ENCODE data around the gene SPDYE4.

The SPDYE4 gene

GRCh38 chr17:8782176-8782575 lies 23.8 kb upstream of the SPDYE4 start:
- Histone ChIP-seq H3K4me3 (ENCODE audit: low read length, poor library complexity, severe bottlenecking) (no peak overlapping the region), H3F3A (ENCODE audit: low read depth) (no peaks in the 10 kb centered on the region), H3K9me3 (ENCODE audit: insufficient read depth, low read depth, low read length) (no peaks in the 10 kb centered on the region), H3K27me3 (ENCODE audit: insufficient read depth, low read length, poor library complexity, severe bottlenecking) (no peaks in the 10 kb centered on the region), H2AFZ (ENCODE audit: low read length) (no peak overlapping the region), H3K36me3 (ENCODE audit: insufficient read depth, low read length) (no peaks in the 10 kb centered on the region), H3K4me1 (ENCODE audit: insufficient read depth, low read length, poor library complexity, severe bottlenecking) (no peaks in the 10 kb centered on the region), H3K9me2 (replicated peaks; ENCODE audit: low read depth, low read length) (no peaks in the 10 kb centered on the region), H3K9ac (ENCODE audit: low read depth, low read length, poor library complexity, severe bottlenecking) (no peak overlapping the region), H4K20me1 (ENCODE audit: insufficient read depth, low read length, poor library complexity, severe bottlenecking) (no peaks in the 10 kb centered on the region), H3K79me2 (ENCODE audit: insufficient read depth, low read length) (no peaks in the 10 kb centered on the region), H3K4me2 (ENCODE audit: low read depth, low read length, poor library complexity, severe bottlenecking) (no peak overlapping the region)
- no peak for TF ChIP-seq CTCF (conservative IDR thresholded peaks at IDR 0.05; ENCODE audit: low read length)
- TF ChIP-seq EZH2phosphoT487 (IDR thresholded peaks at IDR 0.05; ENCODE audit: borderline replicate concordance), result no peak

DNA sequence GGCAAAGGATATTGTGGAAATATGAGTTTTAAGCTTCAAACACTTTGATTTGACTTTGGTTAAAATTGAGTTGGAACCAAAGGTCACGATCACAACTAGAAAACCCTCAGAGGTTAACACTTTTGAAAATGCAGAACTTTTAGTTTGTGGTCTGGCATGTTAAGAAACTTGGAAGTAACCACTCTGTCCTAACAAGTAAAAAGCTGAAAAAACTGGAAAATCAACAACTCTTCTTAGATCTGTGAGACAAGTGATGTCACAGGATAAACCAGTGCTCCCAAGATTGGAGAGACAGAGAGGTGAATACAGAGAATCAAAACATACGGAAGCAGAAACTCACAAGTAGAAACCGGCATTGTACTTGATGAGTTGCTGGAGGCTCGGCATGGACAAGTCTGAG lies 23.4 kb upstream of the SPDYE4 start:
- no peak for TF ChIP-seq EZH2phosphoT487 (IDR thresholded peaks at IDR 0.05; ENCODE audit: borderline replicate concordance)
- TF ChIP-seq CTCF (conservative IDR thresholded peaks at IDR 0.05; ENCODE audit: low read length), result no peak
- no peaks in the 10 kb centered on the region for H3K36me3 ChIP-seq (ENCODE audit: insufficient read depth, low read length)
- no peaks in the 10 kb centered on the region for H3F3A ChIP-seq (ENCODE audit: low read depth)
- no peaks in the 10 kb centered on the region for H3K9me2 ChIP-seq (replicated peaks; ENCODE audit: low read depth, low read length)
- no peaks in the 10 kb centered on the region for H3K79me2 ChIP-seq (ENCODE audit: insufficient read depth, low read length)
- no peaks in the 10 kb centered on the region for H3K27me3 ChIP-seq (ENCODE audit: insufficient read depth, low read length, poor library complexity, severe bottlenecking)
- H3K9me3 ChIP-seq (ENCODE audit: insufficient read depth, low read depth, low read length), result no peaks in the 10 kb centered on the region
- no peak overlapping the region for H3K4me3 ChIP-seq (ENCODE audit: low read length, poor library complexity, severe bottlenecking)
- H3K4me1 ChIP-seq (ENCODE audit: insufficient read depth, low read length, poor library complexity, severe bottlenecking), result peaks cover 2% of the 10 kb centered on the region
- H4K20me1 ChIP-seq (ENCODE audit: insufficient read depth, low read length, poor library complexity, severe bottlenecking), result no peaks in the 10 kb centered on the region
- H3K4me2 ChIP-seq (ENCODE audit: low read depth, low read length, poor library complexity, severe bottlenecking), result no peak overlapping the region
- no peak overlapping the region for H2AFZ ChIP-seq (ENCODE audit: low read length)
- no peak overlapping the region for H3K9ac ChIP-seq (ENCODE audit: low read depth, low read length, poor library complexity, severe bottlenecking)

DNA sequence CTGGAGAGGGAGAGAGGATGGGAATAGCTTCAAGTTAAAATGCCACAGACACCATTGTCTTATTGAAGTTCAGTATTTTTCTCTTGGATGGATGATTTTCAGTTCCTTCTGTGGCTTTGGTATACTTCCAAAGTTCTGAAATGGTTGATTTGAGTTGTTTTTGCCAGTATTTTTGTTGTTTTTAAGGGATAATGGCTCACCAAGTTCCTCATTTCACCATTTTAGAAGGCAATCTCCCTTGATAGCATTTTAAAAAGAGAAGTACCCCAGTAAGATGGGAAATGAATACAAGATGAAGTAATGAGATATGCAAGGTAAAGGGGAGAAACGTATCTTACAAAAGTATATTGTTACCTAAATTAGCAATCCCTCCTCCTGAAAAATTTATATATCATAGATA lies 18.5 kb upstream of the SPDYE4 start:
- no peak overlapping the region for H3K4me2 ChIP-seq (ENCODE audit: low read depth, low read length, poor library complexity, severe bottlenecking)
- H3F3A ChIP-seq (ENCODE audit: low read depth), result no peaks in the 10 kb centered on the region
- H3K36me3 ChIP-seq (ENCODE audit: insufficient read depth, low read length), result no peaks in the 10 kb centered on the region
- H2AFZ ChIP-seq (ENCODE audit: low read length), result no peak overlapping the region
- H3K4me3 ChIP-seq (ENCODE audit: low read length, poor library complexity, severe bottlenecking), result no peak overlapping the region
- H3K79me2 ChIP-seq (ENCODE audit: insufficient read depth, low read length), result no peaks in the 10 kb centered on the region
- peaks cover 10% of the 10 kb centered on the region for H3K4me1 ChIP-seq (ENCODE audit: insufficient read depth, low read length, poor library complexity, severe bottlenecking)
- H3K9ac ChIP-seq (ENCODE audit: low read depth, low read length, poor library complexity, severe bottlenecking), result no peak overlapping the region
- H3K27me3 ChIP-seq (ENCODE audit: insufficient read depth, low read length, poor library complexity, severe bottlenecking), result no peaks in the 10 kb centered on the region
- TF ChIP-seq EZH2phosphoT487 (IDR thresholded peaks at IDR 0.05; ENCODE audit: borderline replicate concordance) (no peak), CTCF (conservative IDR thresholded peaks at IDR 0.05; ENCODE audit: low read length) (no peak)
- no peaks in the 10 kb centered on the region for H4K20me1 ChIP-seq (ENCODE audit: insufficient read depth, low read length, poor library complexity, severe bottlenecking)
- H3K9me3 ChIP-seq (ENCODE audit: insufficient read depth, low read depth, low read length), result peaks cover 4% of the 10 kb centered on the region; the same call in 1 of the 2 replicates
- H3K9me2 ChIP-seq (replicated peaks; ENCODE audit: low read depth, low read length), result no peaks in the 10 kb centered on the region
